Measurements from ENCODE around the gene DRAXIN.

DRAXIN gene

DNA sequence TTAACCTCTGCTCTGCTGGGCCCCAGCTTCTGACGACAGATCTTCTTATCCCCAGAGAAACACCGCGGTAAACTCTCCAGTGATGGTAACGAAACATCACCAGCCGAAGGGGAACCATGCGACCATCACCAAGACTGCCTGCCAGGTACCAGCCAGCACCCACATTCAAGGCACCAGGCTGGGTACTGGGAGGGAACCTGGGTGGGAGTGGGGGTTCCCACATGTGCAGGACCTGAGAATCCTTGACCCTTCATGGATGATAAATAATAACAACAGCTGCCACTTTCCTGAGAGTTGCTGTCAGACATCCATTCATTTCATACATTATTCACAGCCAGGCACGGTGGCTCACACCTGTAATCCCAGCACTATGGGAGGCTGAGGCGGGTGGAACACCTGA is 20.8 kb downstream of the DRAXIN start:
- no peak for DNase-seq

DNA sequence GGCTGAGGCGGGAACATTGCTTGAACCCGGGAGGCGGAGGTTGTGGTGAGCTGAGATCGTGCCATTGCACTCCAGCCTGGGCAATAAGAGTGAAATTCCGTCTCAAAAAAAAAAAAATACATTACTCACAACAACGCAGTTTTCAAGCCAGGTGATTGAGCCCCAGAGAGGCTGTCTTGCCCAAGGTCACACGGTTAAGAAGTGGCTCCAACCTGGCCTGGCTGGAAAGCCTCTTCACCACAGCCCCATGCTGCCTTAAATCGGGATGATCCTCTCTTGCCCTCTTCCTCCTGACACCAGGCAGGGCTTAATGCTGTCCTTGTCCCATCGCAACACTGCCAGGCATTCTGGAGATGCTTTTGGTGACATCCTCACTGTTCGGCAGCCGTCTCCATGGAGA is 21.6 kb downstream of the DRAXIN start:
- no peak for DNase-seq

DNA sequence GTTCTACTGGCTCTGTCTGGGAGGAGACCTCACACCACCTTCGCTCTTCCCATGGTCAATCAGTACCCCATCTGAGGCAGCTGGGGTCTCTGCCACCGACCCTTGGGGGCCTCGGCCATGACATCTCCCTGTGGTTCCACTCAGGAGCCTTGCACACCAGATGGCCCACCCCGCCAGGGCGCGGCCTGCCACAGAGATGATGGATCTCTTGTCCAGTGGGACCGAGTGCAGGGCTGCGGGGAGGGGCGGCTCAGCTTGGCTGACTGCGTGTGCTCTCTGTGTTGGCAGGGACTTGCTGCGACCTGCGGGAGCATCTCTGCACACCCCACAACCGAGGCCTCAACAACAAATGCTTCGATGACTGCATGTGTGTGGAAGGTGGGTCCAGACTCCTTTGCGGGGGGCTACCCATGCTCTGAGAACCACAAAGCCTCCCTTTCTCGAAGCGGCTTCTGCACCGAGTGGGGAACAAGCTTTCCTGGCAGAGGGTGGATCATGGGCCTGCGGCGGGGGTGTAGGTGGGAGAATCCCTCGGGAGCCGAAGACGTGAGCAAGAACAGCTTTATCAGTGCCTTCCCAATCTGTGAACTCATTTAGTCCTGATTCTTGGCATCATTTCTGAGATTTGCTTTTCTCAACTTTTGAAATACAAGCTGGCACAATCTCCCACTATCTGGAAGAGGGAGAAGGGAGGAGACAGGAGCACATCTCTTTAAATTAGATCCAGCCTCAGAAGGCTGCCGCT is 23.5 kb downstream of the DRAXIN start:
- DNase-seq: no peak

DNA sequence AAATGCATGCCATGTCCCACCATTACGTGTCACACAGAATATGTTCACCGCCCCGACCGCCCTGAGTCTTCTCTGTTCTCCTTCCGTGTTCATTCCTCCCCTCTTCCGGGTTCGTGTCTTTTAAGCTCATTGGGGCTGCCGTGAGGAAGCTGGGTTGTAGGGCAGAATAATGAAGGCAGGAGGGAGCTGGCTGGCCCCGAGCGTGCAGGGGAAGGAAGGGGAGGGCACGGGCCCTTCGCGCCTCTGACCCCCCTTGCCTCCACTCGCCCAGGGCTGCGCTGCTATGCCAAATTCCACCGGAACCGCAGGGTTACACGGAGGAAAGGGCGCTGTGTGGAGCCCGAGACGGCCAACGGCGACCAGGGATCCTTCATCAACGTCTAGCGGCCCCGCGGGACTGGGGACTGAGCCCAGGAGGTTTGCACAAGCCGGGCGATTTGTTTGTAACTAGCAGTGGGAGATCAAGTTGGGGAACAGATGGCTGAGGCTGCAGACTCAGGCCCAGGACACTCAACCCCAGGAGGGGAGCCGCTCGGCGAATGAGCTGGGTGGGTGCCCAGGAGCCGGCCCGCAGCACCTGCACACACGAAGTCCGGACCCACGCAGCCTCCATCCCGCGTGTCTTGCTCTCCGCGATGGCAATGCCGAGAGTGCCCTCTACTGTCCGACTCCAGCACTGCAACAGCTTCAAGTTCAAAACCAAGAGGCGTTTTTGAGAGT is 28.0 kb downstream of the DRAXIN start:
- DNase-seq: peak; percentile 93

DNA sequence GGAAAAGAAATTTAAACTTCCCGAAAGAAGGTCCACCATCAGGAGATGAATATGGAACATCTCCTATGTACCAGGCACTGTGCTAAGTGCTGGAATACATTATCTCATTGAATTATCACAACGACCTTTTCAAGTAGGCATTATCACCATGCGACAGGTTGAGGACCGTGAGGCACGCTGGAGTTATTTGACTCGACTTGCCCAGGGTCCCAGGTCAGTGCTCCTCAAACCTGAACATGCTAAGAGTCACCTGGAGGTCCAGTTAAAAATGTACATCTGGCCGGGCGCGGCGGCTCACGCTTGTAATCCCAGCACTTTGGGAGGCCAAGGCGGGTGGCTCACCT is 28.5 kb downstream of the DRAXIN start:
- DNase-seq: no peak

DNA sequence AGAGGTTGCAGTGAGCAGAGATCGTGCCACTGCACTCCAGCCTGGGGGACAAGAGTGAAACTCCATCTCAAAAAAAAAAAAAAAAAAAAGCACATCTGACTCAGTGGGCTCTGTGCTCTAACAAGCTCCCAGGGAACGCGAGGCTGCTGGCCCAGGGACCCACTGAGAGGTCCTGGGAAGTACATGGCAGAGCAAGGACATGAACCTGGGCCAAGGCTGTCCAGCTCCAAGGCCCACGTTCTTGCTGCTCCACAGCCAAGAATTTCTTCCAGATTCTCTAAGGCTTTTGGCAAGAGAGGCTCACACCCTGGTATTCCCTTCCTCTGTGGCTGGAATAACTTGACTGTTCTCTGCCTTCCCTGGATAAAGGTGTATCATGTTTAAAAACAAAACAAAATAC is 29.0 kb downstream of the DRAXIN start:
- no peak for DNase-seq

DNA sequence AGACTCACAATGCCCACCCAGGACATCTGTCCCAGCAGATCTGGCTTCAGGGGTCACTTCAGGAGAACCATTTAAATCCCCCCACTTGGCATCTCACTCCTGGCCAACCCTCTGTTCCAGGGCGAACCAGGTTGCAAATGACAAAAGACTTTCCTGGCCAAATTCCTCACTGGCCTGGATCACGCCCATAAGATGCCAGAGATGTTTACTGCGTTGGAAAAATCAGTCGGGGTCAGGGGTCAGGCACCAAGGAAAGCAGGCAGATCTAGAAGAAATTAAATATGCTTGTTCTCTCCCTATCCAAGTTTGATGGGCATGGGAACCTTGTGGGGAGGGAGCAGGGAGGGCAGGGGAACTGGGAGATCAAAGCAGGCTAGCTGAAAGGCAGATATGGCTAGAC is 29.8 kb downstream of the DRAXIN start:
- no peak for DNase-seq

DNA sequence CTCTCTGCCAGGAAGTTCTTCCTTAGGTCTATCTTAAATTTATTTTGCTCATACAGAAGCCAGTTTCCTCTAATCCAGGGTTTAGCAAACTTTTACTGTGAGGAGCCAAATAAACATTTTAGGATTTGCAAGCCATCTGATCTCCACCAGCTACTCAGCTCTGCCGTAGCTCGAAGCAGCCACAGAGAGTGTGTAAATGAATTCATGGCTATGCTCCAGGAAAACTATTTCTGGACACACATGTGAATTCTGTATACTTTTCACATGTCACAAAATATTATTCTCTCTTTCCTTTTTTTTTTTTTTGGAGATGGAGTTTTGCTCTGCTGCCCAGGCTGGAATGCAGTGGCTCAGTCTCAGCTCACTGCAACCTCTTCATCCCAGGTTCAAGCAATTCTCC is 31.0 kb downstream of the DRAXIN start:
- DNase-seq: no peak

DNA sequence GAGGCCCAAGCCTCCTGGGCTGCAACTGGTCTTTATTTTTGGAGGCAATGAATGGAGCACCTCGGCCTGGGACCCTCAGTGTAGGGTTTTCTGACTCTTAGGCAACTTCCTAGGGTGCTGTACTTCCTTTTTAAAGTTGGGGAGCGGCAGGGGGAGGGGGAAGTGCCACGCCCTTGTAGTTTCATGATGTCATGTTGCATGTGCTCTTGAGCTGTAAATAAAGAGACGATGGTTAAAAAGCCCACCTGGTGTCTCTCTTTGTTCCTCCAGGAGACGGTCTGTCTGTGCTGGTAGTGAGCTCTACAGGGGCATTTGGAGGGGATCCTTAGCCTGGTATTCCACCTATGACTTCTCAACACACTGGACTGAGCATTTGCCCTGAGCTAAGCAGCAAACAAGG is 34.1 kb downstream of the DRAXIN start:
- DNase-seq: no peak

DNA sequence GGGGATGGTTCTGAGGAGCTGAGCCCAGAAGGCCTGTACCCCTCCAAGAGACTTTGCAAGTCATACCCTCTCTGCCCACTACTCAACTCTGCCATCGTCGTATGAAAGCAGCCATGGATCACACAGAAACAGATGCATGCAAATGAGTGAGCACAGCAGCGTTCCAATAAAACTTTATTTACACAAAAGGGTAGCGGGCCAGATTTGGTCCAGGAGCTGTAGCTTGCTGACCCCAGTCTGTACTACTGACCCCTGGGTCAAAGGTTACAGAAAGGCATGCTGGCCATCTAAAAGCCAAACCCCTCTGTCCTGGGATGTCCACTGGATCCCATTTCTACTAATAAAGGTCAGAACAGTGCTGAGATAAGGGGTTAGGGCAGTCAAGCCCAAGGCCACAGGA is 35.6 kb downstream of the DRAXIN start:
- DNase-seq: no peak

DNA sequence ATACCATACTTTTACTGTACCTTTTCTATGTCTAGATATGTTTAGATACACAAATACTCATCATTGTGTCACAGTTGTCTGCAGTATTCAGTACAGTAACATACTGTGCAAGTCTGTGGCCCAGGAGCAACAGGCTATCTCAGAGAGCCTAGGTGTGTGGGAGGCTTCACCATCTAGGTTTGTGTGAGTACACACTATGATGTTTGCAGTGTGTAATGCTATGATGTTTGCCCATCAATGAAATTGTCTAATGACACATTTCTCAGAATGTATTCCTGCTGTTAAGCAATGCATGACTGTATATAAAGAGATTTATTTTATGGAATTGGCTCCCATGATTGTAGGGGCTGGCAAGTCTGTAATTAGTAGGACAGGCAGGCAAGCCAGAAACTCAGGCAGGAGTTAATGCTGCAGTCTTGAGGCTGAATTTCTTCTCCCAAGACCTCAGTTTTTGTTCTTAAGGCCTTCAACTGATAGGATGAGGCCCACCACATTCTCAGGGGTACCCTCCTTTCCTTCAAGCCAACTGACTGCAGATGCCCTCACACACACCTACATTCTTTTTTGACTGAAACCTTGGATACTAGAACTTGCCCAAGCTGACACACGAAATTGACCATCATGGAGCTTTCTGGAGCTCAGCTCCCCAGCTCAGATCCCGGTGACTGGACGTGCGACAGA is 36.8 kb downstream of the DRAXIN start:
- DNase-seq: no peak

DNA sequence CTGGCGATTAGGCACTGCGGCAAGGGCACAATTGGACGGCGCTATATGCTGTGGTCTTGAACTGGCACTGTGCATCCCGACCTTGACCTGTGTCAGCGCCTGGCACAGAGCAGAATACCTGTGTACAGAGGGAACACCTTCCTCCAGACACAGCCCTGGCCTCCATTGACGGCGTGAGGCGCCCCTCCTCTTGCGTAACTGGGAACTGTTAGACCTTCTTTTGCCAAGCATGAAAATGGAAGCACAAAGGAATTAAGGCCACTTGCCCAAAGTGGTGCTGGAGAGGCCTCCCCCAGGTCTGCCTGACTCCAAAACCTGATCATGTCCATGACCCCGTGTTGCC is 37.6 kb downstream of the DRAXIN start:
- no peak for DNase-seq

DNA sequence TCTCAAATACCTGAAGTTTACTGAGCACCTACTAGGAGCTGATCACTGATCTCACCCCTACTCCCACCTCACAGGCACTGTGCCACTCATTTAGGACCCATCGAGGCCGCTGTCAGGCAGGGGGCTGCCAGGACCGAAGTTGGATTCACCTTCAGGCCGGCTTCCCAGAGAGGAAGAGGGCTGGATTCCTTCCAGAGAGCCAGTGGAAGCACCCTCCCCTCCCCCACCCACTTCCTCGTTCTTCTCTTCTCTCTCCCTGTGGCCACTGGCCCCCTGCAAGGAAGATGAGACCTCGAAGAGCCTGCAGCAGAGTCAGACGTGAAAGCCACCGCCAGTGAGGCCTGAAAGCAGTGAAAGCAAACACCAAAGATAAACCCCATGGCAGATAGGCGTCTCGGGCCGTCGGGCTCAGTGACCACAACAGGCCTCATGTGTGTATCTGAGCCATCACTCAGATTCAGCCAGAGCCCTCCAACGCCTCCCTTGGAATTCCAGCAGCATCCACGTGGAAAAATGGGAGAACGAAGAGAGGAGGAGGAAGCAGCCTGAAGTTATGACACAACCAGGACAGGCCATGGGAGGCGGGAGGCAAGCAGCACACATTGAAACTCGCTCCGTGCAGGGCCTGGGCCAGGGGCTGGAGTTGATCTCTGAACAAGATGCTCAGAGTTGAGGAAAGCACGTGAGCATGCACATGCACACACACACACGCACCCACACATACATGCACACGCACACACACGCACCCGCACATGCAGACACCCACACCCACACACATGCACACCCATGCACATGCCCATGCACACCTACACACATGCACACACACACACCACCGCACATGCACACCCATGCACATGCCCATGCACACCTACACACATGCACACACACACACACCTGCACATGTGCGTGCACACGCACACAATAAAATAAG is 38.3 kb downstream of the DRAXIN start:
- DNase-seq: no peak

DNA sequence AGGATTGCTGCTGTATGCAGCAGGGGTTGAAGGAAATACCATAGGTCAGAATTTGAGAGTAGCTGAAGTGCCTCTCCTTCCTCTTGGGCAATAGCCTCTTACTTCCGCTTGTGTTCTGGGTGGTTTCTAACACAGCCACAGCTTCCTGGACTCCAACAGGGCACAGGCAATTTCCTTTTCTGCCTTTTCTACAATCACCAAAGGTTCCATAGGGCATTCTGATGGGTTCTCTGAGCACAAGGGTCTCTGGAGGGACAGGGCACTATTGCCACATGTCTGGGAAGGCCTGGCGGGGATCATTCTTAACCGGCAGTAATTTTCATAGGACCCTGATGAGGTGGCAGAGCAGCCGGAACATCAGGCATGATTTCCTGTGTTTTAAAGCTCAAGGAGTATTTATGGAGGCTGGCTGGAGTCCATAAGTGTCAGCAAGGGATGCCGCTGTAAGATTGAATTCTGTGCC is 39.0 kb downstream of the DRAXIN start:
- DNase-seq: no peak

DNA sequence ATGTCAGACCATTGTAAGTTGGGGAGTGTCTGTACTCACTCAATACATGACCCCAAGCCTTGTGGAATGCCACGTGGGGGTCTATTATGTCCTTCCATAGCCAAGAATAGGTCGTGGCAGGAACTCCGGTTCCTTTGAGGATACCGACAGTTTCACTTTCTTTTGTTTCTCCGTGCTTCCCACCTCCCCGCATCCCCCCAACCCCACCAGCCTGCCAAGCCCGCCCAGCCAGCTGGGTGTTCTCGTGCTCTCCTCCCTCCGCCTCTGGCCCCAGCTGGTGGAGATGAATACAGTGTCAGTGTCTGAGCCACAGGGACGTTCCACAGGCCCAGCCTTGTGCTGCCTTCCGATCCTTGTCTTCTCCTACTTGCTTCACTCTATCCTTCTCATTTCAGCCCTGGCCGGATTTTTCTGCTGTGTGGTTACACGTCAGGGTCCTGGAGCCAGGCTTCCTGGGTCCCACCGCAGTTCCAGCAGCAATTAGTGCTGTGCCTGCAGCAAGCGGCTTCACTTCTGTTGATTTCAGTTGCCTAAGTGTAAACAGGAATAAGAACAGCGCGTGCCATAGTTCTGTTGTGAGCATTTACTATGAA is 40.3 kb downstream of the DRAXIN start:
- no peak for DNase-seq

DNA sequence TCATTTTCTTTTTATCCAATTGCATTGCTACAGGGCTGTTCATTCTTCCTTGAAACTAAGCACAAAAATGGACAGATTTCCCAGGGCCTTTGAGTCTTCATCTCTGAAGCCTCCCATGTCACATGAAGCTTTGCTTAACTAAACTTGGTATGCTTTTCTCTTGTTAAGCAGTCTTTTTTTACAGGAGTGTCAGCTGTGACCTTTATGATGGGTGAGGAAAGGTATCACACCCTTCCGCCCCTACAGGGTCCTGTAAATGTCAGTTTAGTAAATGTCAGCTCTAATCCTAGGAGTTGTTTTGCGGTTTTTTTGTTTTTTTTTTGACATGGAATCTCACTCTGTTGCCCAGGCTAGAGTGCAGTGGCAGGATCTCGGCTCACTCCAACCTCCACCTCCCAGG is 41.8 kb downstream of the DRAXIN start:
- DNase-seq: no peak

DNA sequence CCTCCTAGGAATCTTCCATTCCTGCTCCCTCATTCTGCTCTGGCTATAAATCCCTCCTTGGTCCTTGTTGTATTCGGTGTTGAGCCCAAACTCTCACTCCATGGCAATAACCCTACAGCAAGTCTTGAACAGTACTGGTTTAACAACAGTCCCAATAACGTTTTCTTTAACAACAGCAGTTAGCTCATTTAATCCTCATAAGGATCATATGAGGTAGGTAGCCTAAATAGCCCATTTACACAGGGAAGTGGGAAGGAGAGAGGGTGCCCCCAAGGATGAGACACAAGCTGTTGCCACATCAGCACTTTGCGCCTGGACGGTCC is 44.0 kb downstream of the DRAXIN start:
- no peak for DNase-seq

DNA sequence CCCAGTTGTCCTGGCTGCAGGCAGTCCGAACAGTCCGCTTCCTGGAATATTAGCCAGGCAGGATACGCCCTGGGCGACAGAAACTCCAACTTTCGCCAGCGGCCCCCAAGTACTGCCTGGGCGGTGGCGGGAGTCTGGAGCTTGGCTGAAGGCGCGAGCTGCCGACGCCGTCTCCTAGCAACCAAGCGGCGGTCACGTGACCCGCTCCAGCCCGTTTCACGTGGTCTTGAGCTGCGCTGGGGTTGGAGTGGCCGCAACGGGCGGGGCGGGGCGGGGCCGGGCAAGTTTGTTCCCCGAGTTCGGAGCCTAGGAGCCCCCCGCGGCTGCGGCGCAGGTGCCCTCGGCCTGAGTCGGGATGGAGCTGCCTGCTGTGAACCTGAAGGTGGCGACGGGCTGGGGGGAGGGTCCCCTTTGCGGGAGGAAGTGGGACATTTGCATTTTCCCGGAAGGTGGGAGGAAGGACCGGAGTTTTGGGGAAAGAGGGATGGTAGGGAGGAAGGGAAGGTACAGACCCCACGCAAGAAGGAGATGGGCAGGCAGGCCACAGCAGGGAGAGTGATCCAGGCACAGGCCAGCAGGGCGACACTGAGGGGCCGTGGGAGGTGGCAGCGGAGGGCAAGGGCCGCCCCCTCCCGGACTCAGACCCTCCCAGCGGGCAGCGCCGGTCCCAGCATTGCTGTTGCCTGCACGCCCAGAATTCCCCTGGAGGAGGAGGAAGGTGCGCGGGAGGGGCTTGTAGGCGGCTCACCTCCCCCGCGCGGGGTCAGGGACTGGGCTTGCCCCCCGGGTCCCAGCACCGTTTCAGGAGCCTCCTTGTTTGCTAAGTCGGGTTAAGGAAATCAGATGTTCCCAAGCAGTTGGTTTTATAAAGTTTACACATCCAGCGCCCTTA is 44.6 kb downstream of the DRAXIN start, which contains the start of gene AGTRAP:
Gene AGTRAP (plus strand): TSS at position 283 of the 892 bp plus-strand sequence. CDS start 73 bp downstream, at position 356.
- peak; percentile 92 for DNase-seq

DNA sequence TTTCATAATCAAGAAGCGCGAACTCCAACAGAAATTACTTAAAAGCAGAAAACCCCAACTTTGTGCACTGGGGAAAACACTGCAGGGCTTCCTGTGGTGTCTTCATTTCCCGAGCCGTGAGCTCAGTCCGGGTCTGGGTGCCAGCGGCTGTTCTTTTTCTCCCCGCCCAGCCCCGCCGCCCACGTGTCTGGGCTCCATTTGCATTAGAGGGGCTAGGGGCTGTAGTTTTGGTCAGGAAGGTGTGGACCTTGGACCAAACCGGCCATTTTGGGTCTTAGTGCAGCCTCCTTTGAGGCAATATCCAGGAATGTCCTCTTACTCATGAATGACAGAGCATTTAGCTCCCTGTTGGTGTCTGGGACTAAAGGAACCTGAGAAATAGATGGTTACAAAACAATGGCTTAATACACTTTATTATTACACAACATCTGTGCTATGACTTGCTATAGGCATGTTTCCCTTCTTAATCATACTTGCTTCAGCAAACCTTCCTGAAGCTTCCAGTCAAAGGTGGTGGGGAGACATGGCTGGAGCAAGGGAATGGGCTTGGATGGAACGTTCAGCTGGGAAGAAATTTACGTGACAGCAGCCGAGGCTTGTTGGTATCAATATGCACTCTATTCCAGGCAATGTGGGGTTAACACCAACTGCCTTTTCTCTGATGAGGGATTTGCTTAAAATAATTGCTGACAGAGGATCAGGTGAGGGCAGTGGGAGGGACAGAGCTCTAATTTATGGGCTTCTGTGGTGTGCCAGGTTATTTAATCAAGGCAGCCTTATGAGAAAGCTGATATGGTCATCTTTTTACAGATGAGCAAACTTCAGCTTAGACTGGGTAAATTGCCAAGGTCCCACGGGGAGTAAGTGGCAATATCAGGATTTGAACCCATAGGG is 45.5 kb downstream of the DRAXIN start:
- peak; percentile 61 for DNase-seq

DNA sequence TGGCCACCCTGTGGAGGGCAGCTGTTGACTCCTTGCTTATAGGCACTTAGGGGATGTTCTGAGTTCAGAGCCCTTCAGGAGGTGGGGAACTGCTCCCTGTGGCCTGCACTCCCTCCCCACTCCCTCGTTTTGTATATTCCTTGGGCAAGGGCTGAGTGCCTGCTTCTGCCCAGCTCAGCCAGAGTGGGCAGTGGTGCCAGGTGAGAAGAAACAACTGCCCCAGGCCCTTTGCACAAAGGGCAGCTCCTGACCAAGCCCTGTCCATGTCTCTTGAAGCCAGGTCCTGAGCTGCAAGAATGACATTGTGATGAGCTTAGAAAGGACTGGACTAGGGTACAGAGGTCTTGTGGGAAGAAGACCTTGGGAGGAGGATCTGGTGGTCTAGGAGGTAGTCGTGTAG is 46.6 kb downstream of the DRAXIN start:
- DNase-seq: no peak

DNA sequence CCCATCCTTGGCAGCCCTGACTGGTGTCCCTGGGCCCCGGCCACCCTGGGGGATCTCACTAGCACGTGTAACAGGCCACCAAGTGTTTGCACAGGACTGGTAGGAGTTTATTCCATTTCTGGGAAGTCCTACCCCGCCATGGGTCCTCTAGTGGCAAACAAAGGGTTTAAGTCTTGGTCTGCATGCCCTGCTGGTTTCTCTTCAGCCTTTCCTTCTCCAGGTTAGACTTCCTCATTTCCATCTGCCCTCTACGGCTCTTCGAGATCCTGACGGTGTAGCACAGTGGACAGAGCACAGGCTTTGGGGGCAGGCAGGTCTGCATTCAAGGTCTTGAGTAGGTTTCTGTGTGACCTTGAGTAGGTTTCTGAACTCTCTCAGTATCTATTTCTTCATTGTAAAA is 47.3 kb downstream of the DRAXIN start:
- DNase-seq: no peak
